HepG2 (cell line): ENCODE results near the gene CADPS. TPM values are rescaled to one million over a fixed set of nuclear protein-coding genes. Genes with fewer than 3 reads are reported as not detected.

Experiments
- ATAC-seq: fragments of 200-7000 bp; cut with Tn5 transposase; 3 replicates; pipeline ENCODE4 v1.9.1; 2020; ENCODE audit warnings: mild to moderate bottlenecking, moderate library complexity
- BruUV-seq: library from RNA; stranded (reverse); fragments of 400-500 nt; replicated peaks from 2 replicates; lab custom pipeline; 2021; lab: Mats Ljungman, UMichigan
- CTCF ChIA-PET: fragments of 300-600 bp; formaldehyde crosslinking; extraction: SDS; loops from one replicate; lab custom pipeline; 2021; ENCODE audit warnings: low total read pairs, inconsistent platforms, low intra/inter-chr PET ratio; lab: Yijun Ruan, JAX
- POLR2A ChIA-PET: fragments of 350-600 bp; sonication (Branson Sonifier 250); formaldehyde crosslinking; loops from one replicate; lab custom pipeline; 2020; ENCODE audit warnings: antibody characterized with exemption, inconsistent platforms; lab: Yijun Ruan, JAX
- DNase-seq: peaks from one replicate; pipeline ENCODE4 v3.0.0-alpha.2; 2015; ENCODE audit warnings: low spot score
- FAIRE-seq: peaks from 3 replicates; lab custom pipeline; 2011; peaks lifted over from hg19 to GRCh38; lab: Jason Lieb, UNC
- H2AFZ ChIP-seq: one replicate; pipeline ENCODE4 v1.6.1; 2011; ENCODE audit warnings: low read length, inconsistent platforms
- H3K27ac ChIP-seq: fragments of 300-600 bp; 3 replicates; pipeline ENCODE4 v1.8.0; 2011; ENCODE audit warnings: mixed run types, mild to moderate bottlenecking, mixed read lengths, low read length, inconsistent platforms; ENCODE audit not compliant: insufficient read depth; ENCODE audit errors: extremely low read length
- H3K27me3 ChIP-seq, 2 experiments: fragments of 200-600 bp in 1 of 2; 2 replicates in 1 of 2; 3 replicates in 1 of 2; pipeline versions ENCODE4 v1.6.0 to v1.8.0; 2011; ENCODE audit warnings: low read length in 2 of 2, mild to moderate bottlenecking in 2 of 2, moderate library complexity in 2 of 2, inconsistent platforms in 1 of 2; ENCODE audit not compliant: insufficient read depth in 2 of 2, control insufficient read depth in 1 of 2
- H3K36me3 ChIP-seq, 2 experiments: fragments of 200-600 bp in 1 of 2; replicated peaks in 1 of 2; 2 replicates in 1 of 2; 3 replicates in 1 of 2; pipeline versions ENCODE4 v1.5.1 to v1.8.0; 2011; ENCODE audit warnings: low read length in 2 of 2, inconsistent platforms in 1 of 2; ENCODE audit not compliant: insufficient read depth in 2 of 2, control insufficient read depth in 1 of 2
- H3K4me1 ChIP-seq: 2 replicates; pipeline ENCODE4 v1.5.1; 2012; ENCODE audit warnings: low read length, inconsistent platforms; ENCODE audit not compliant: insufficient read depth
- H3K4me2 ChIP-seq: 2 replicates; pipeline ENCODE4 v1.6.0; 2011; ENCODE audit warnings: low read depth, low read length, inconsistent platforms
- H3K4me3 ChIP-seq, 3 experiments: fragments of 200-600 bp in 1 of 3; sonication (generic), shearing (Covaris generic) in 1 of 3; replicated peaks in 1 of 3; 2 replicates each; pipeline ENCODE4 v1.5.1; 2011 to 2016; ENCODE audit warnings: low read length in 3 of 3, inconsistent platforms in 2 of 3, low read depth in 2 of 3, mild to moderate bottlenecking in 2 of 3, control low read depth in 1 of 3, mixed read lengths in 1 of 3; ENCODE audit not compliant: insufficient read depth in 1 of 3
- H3K79me2 ChIP-seq: one replicate; pipeline ENCODE4 v1.6.1; 2011; ENCODE audit warnings: low read length, inconsistent platforms; ENCODE audit not compliant: insufficient read depth
- H3K9ac ChIP-seq: 2 replicates; pipeline ENCODE4 v1.6.0; 2011; ENCODE audit warnings: mild to moderate bottlenecking, low read depth, low read length, inconsistent platforms; ENCODE audit not compliant: insufficient read depth
- H3K9me3 ChIP-seq: 2 replicates; pipeline ENCODE4 v1.5.1; 2012; ENCODE audit warnings: mild to moderate bottlenecking, low read length
- H4K20me1 ChIP-seq: 2 replicates; pipeline ENCODE4 v1.6.0; 2011; ENCODE audit warnings: inconsistent platforms, mild to moderate bottlenecking, low read length, moderate library complexity; ENCODE audit not compliant: insufficient read depth
- MIER3 ChIP-seq: IDR thresholded peaks from 2 replicates; pipeline ENCODE4 v1.6.1; 2016; ENCODE audit warnings: missing compliant biosample characterization, borderline replicate concordance
- MIXL1 ChIP-seq: IDR thresholded peaks from 2 replicates; pipeline ENCODE4 v1.6.1; 2016
- NR2F6 ChIP-seq, 2 experiments: IDR thresholded peaks; 2 replicates each; pipeline ENCODE4 v1.6.1; 2016; ENCODE audit warnings: antibody characterized with exemption in 1 of 2, mild to moderate bottlenecking in 1 of 2
- PHF20 ChIP-seq: sonication (generic); formaldehyde crosslinking; IDR thresholded peaks from 2 replicates; pipeline ENCODE4 v1.5.0; 2020; ENCODE audit warnings: mild to moderate bottlenecking, missing genetic modification reagents
- YEATS4 ChIP-seq: sonication (generic); formaldehyde crosslinking; IDR thresholded peaks from 2 replicates; pipeline ENCODE4 v1.4.0; 2020; ENCODE audit warnings: missing genetic modification reagents, borderline replicate concordance
- ZMYM4 ChIP-seq: sonication (generic); formaldehyde crosslinking; IDR thresholded peaks from 2 replicates; pipeline ENCODE4 v1.8.1; 2023; ENCODE audit warnings: mild to moderate bottlenecking, missing genetic modification reagents
- ZNF260 ChIP-seq: sonication (generic); formaldehyde crosslinking; IDR thresholded peaks from 2 replicates; pipeline ENCODE4 v1.4.0; 2020; ENCODE audit warnings: missing genetic modification reagents, low read depth, mild to moderate bottlenecking, borderline replicate concordance
- ZNF292 ChIP-seq: sonication (generic); formaldehyde crosslinking; IDR thresholded peaks from 2 replicates; pipeline ENCODE4 v1.8.1; 2022; ENCODE audit warnings: mild to moderate bottlenecking, low read depth, missing genetic modification reagents, borderline replicate concordance
- ZNF605 ChIP-seq: sonication (generic); formaldehyde crosslinking; IDR thresholded peaks from 2 replicates; pipeline ENCODE4 v1.8.0; 2022; ENCODE audit warnings: mild to moderate bottlenecking, missing genetic modification reagents
- ZNF644 ChIP-seq: IDR thresholded peaks from 2 replicates; pipeline ENCODE4 v1.6.1; 2016; ENCODE audit warnings: low read depth
- in situ Hi-C: cut with HindIII; loops from 2 replicates; pipeline ENCODE4 v1.10.0; 2017; ENCODE audit warnings: low pct_unique_long_range_greater_than_20kb; ENCODE audit not compliant: extremely low pct_ligation_motif_present
- intact Hi-C: fragments of 100-400 bp; cut with micrococcal nuclease; formaldehyde crosslinking; loops from one replicate; pipeline ENCODE4 v1.10.0; 2022; ENCODE audit not compliant: unreplicated experiment
- polyA plus RNA-seq, 8 experiments: library from polyadenylated mRNA; depleted of rRNA in 3 of 8; stranded (reverse) in 7 of 8; unstranded in 1 of 8; fragments of >200 nt; fragmentation: Illumina TruSeq in 4 of 8; extraction: Trizol in 4 of 8; gene quantifications; 2 replicates each; pipeline versions ENCODE4 v1.2.1 to v1.2.3, GENCODE V29; 2011 to 2016; ENCODE audit warnings: low read depth in 4 of 8, missing spikeins in 1 of 8, mixed read lengths in 1 of 8; ENCODE audit not compliant: insufficient read depth in 1 of 8
- total RNA-seq, 5 experiments: library from RNA; depleted of rRNA; stranded (reverse); fragments of >200 nt; fragmentation: Illumina TruSeq; extraction: Trizol; gene quantifications; 2 replicates each; pipeline ENCODE4 v1.2.3, GENCODE V29; 2016; ENCODE audit warnings: low read depth in 1 of 5
- TF ChIP-seq, protein P1 (sequence below): sonication (generic); formaldehyde crosslinking; IDR thresholded peaks from 2 replicates; pipeline ENCODE4 v1.4.0; 2020; ENCODE audit warnings: missing genetic modification reagents
- TF ChIP-seq, protein P2 (sequence below): IDR thresholded peaks from 2 replicates; pipeline ENCODE4 v1.6.1; 2016; ENCODE audit warnings: low read depth, borderline replicate concordance

Gene CADPS
- total and polyA plus RNA-seq, 2 of the 13 experiments (the other 11 are each of a cell fraction or from before 2014, with no cell fraction given), result not detected

DNA sequence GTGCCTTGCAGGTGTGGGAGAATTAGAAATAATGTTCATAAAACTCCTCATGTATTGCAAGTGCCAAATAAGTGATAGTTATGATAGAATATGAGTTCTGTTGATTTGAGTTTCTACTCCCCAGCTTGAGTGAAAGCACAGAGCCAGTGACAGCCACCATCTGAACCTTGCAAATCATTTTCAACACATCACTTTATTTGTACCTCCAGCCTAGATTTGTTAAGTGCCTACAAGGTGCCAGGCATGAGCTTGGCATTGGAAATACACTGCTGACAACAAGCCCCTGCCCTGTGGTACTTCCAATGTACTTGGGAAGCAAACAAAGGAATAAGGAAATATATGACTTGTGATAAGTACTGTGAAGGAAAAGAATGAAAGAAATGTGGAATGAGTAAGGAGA, 518.9 kb downstream of the CADPS start:
- ATAC-seq (no peak), FAIRE-seq (no peak), DNase-seq (no peak)
- H4K20me1 ChIP-seq, result no peaks in the 10 kb centered on the region
- no peak overlapping the region for H2AFZ ChIP-seq
- ChIA-PET POLR2A (no interaction called here), CTCF (no interaction called here)
- no peak overlapping the region for H3K9ac ChIP-seq
- no peak for TF ChIP-seq ZNF605 (CRISPR knock-in tag)
- no peak for TF ChIP-seq ZNF292 (CRISPR knock-in tag)
- no peak for TF ChIP-seq MIER3 (CRISPR knock-in tag)
- TF ChIP-seq, protein P1, sequence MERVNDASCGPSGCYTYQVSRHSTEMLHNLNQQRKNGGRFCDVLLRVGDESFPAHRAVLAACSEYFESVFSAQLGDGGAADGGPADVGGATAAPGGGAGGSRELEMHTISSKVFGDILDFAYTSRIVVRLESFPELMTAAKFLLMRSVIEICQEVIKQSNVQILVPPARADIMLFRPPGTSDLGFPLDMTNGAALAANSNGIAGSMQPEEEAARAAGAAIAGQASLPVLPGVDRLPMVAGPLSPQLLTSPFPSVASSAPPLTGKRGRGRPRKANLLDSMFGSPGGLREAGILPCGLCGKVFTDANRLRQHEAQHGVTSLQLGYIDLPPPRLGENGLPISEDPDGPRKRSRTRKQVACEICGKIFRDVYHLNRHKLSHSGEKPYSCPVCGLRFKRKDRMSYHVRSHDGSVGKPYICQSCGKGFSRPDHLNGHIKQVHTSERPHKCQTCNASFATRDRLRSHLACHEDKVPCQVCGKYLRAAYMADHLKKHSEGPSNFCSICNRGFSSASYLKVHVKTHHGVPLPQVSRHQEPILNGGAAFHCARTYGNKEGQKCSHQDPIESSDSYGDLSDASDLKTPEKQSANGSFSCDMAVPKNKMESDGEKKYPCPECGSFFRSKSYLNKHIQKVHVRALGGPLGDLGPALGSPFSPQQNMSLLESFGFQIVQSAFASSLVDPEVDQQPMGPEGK (CRISPR knock-in tag), result no peak
- no peak for TF ChIP-seq MIXL1 (CRISPR knock-in tag)
- no peak for TF ChIP-seq NR2F6 (IDR thresholded peaks at IDR 0.05)
- TF ChIP-seq NR2F6 (CRISPR knock-in tag; IDR thresholded peaks at IDR 0.05), result no peak
- TF ChIP-seq, protein P2, sequence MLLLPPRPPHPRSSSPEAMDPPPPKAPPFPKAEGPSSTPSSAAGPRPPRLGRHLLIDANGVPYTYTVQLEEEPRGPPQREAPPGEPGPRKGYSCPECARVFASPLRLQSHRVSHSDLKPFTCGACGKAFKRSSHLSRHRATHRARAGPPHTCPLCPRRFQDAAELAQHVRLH (CRISPR knock-in tag), result no peak
- no peak for TF ChIP-seq ZNF644
- TF ChIP-seq ZNF260 (CRISPR knock-in tag), result no peak
- TF ChIP-seq ZMYM4, result no peak
- TF ChIP-seq YEATS4 (CRISPR knock-in tag), result no peak
- no peak for TF ChIP-seq PHF20 (CRISPR knock-in tag)
- intact Hi-C loops, result no loop called here
- H3K4me1 ChIP-seq, result no peaks in the 10 kb centered on the region
- in situ Hi-C loops, result no loop called here
- peaks cover 0 to 12% of the 10 kb centered on the region in 2 experiments; a peak in 2 of 5 replicates for H3K27me3 ChIP-seq
- no peak overlapping the region for H3K4me2 ChIP-seq
- no peak overlapping the region for H3K27ac ChIP-seq
- H3K9me3 ChIP-seq, result no peaks in the 10 kb centered on the region
- H3K36me3 ChIP-seq, result no peaks in the 10 kb centered on the region
- no peak overlapping the region for H3K4me3 ChIP-seq
- no peaks in the 10 kb centered on the region for H3K79me2 ChIP-seq
- no TSS peak for BruUV-seq
